UCSD-AML1 (cell line): ENCODE data around the gene APOBEC2.
A peak's percentile ranks its signal among the peaks of the same experiment; 100 is the strongest.
"Not testable (repeated sequence)": the region's sequence is repeated elsewhere in the genome, so short reads cannot be mapped to it uniquely, and the experiment has no call there.

Source experiments
- DNase-seq: peaks from one replicate; lab custom pipeline; 2025; ENCODE audit not compliant: unreplicated experiment; lab: John Stamatoyannopoulos, UW

The APOBEC2 gene

GRCh38 chr6:41053041-41053440 lies at the start of gene APOBEC2:
TSS of gene APOBEC2 (plus strand) at chr6:41053202. CDS start at chr6:41053348, 146 bp downstream.
- DNase-seq = no peak

- peak; percentile 26 for DNase-seq
These were observed 46.8 kb upstream of the APOBEC2 start for GRCh38 chr6:41006217-41006616.

GRCh38 chr6:41006980-41007379 lies 46.0 kb upstream of the APOBEC2 start:
- DNase-seq = not testable (repeated sequence)

- no peak for DNase-seq
These were observed 45.0 kb upstream of the APOBEC2 start for GRCh38 chr6:41008011-41008410.

GRCh38 chr6:41009669-41010068 lies 43.3 kb upstream of the APOBEC2 start:
- no peak for DNase-seq

- DNase-seq = no peak
These were observed 41.3 kb upstream of the APOBEC2 start for GRCh38 chr6:41011673-41012072.

GRCh38 chr6:41013466-41014153 lies 39.4 kb upstream of the APOBEC2 start:
- DNase-seq = no peak

- no peak for DNase-seq
These were observed 38.2 kb upstream of the APOBEC2 start for GRCh38 chr6:41014780-41015179.

- DNase-seq = not testable (repeated sequence)
These were observed 37.1 kb upstream of the APOBEC2 start for GRCh38 chr6:41015860-41016259.

- DNase-seq = no peak
These were observed 35.3 kb upstream of the APOBEC2 start for GRCh38 chr6:41017663-41018062.

GRCh38 chr6:41021832-41022231 lies 31.2 kb upstream of the APOBEC2 start:
- no peak for DNase-seq

GRCh38 chr6:41022294-41022693 lies 30.7 kb upstream of the APOBEC2 start:
- no peak for DNase-seq

- DNase-seq = no peak
These were observed 29.9 kb upstream of the APOBEC2 start for GRCh38 chr6:41023114-41023513.

GRCh38 chr6:41025966-41026530 lies 27.0 kb upstream of the APOBEC2 start:
- no peak for DNase-seq

- no peak for DNase-seq
These were observed 25.8 kb upstream of the APOBEC2 start for GRCh38 chr6:41027241-41027640.

- peak; percentile 90 for DNase-seq
These were observed 25.0 kb upstream of the APOBEC2 start for GRCh38 chr6:41027799-41028560.

GRCh38 chr6:41028561-41029412 lies 24.2 kb upstream of the APOBEC2 start:
- DNase-seq = peak; percentile 77

- no peak for DNase-seq
These were observed 20.2 kb upstream of the APOBEC2 start for GRCh38 chr6:41032830-41033229.

GRCh38 chr6:41033776-41034175 lies 19.2 kb upstream of the APOBEC2 start:
- DNase-seq = no peak

- no peak for DNase-seq
These were observed 16.8 kb upstream of the APOBEC2 start for GRCh38 chr6:41036186-41036585.

- DNase-seq = no peak
These were observed 16.4 kb upstream of the APOBEC2 start for GRCh38 chr6:41036601-41037000.
